HG02973 (cell line): ENCODE data around the gene MYL12A.
A peak's percentile ranks its signal among the peaks of the same experiment; 100 is the strongest.
"Not testable (repeated sequence)": the region's sequence is repeated elsewhere in the genome, so short reads cannot be mapped to it uniquely, and the experiment has no call there.

Experiments
- ATAC-seq: cut with Tn5 transposase; IDR thresholded peaks from one replicate; pipeline ENCODE4 v1.9.1; 2021; ENCODE audit warnings: moderate library complexity; ENCODE audit not compliant: unreplicated experiment

Gene MYL12A

GRCh38 chr18:3247240-3248061 lies at the start of gene MYL12A:
Gene MYL12A (plus strand): TSS chr18:3247801. CDS start chr18:3253248, 5,447 bp downstream.
- peak; percentile 72 for ATAC-seq

- not testable (repeated sequence) for ATAC-seq
Observed at GRCh38 chr18:3198260-3198860, 49.2 kb upstream of the MYL12A start.

- no peak for ATAC-seq
Observed at GRCh38 chr18:3199942-3200645, 47.5 kb upstream of the MYL12A start.

- ATAC-seq: no peak
Observed at GRCh38 chr18:3205239-3205638, 42.4 kb upstream of the MYL12A start.

- ATAC-seq: no peak
Observed at GRCh38 chr18:3207565-3207964, 40.0 kb upstream of the MYL12A start.

- peak; percentile 67 for ATAC-seq
Observed at GRCh38 chr18:3209859-3210569, 37.6 kb upstream of the MYL12A start.

GRCh38 chr18:3211236-3211992 lies 36.2 kb upstream of the MYL12A start:
- ATAC-seq: no peak

GRCh38 chr18:3212657-3213056 lies 34.9 kb upstream of the MYL12A start:
- no peak for ATAC-seq

- ATAC-seq: no peak
Observed at GRCh38 chr18:3213300-3214059, 34.1 kb upstream of the MYL12A start.

GRCh38 chr18:3214855-3215637 lies 32.6 kb upstream of the MYL12A start:
- ATAC-seq: no peak

GRCh38 chr18:3216987-3217386 lies 30.6 kb upstream of the MYL12A start:
- no peak for ATAC-seq

- no peak for ATAC-seq
Observed at GRCh38 chr18:3217948-3218647, 29.5 kb upstream of the MYL12A start.

- ATAC-seq: no peak
Observed at GRCh38 chr18:3218819-3219218, 28.8 kb upstream of the MYL12A start.

GRCh38 chr18:3219241-3219630 lies 28.4 kb upstream of the MYL12A start:
- ATAC-seq: no peak

- no peak for ATAC-seq
Observed at GRCh38 chr18:3219631-3220335, 27.8 kb upstream of the MYL12A start, which contains the start of gene MYOM1. Gene MYOM1 (minus strand): TSS chr18:3219968. CDS start chr18:3215223, 4,745 bp downstream.

- ATAC-seq: not testable (repeated sequence)
Observed at GRCh38 chr18:3220868-3221267, 26.7 kb upstream of the MYL12A start.

- no peak for ATAC-seq
Observed at GRCh38 chr18:3221496-3221895, 26.1 kb upstream of the MYL12A start.

- no peak for ATAC-seq
Observed at GRCh38 chr18:3223356-3223755, 24.2 kb upstream of the MYL12A start.
